Keratinocyte (primary cell): Measurements from ENCODE around the gene JAKMIP2. TPM values are rescaled to one million over a fixed set of nuclear protein-coding genes. Genes with fewer than 3 reads are reported as not detected.

Experiments
- DNase-seq: peaks from one replicate; pipeline ENCODE4 v3.0.0-alpha.2; 2011; ENCODE audit warnings: low read depth, missing footprints, low spot score
- FAIRE-seq: peaks from 2 replicates; lab custom pipeline; 2011; peaks lifted over from hg19 to GRCh38; lab: Jason Lieb, UNC
- H2AFZ ChIP-seq: 2 replicates; pipeline ENCODE4 v1.6.0; 2012; ENCODE audit warnings: low read length, control low read depth, inconsistent platforms; ENCODE audit not compliant: control insufficient read depth
- H3K27ac ChIP-seq: 2 replicates; pipeline ENCODE4 v1.5.1; 2011; ENCODE audit warnings: low read length; ENCODE audit not compliant: control insufficient read depth, insufficient read depth
- H3K27me3 ChIP-seq: 3 replicates; pipeline ENCODE4 v1.6.0; 2011; ENCODE audit warnings: low read length; ENCODE audit not compliant: control insufficient read depth, insufficient read depth; ENCODE audit errors: extremely low read depth
- H3K36me3 ChIP-seq, 2 experiments: 2 replicates in 1 of 2; 3 replicates in 1 of 2; pipeline ENCODE4 v1.5.1; 2011; ENCODE audit warnings: low read length in 2 of 2, mild to moderate bottlenecking in 1 of 2; ENCODE audit not compliant: control insufficient read depth in 2 of 2, insufficient read depth in 2 of 2; ENCODE audit errors: extremely low read depth in 1 of 2
- H3K4me1 ChIP-seq: 3 replicates; pipeline ENCODE4 v1.5.1; 2011; ENCODE audit warnings: low read length; ENCODE audit not compliant: control insufficient read depth, insufficient read depth; ENCODE audit errors: extremely low read depth
- H3K4me2 ChIP-seq: 3 replicates; pipeline ENCODE4 v1.6.0; 2011; ENCODE audit warnings: low read depth, low read length; ENCODE audit not compliant: control insufficient read depth, insufficient read depth; ENCODE audit errors: extremely low read depth
- H3K4me3 ChIP-seq, 3 experiments: fragments of 200-600 bp in 1 of 3; sonication (generic) in 1 of 3; 2 replicates in 2 of 3; 3 replicates in 1 of 3; pipeline ENCODE4 v1.5.1; 2011 to 2016; ENCODE audit warnings: low read length in 3 of 3, mild to moderate bottlenecking in 3 of 3, control low read depth in 2 of 3, inconsistent platforms in 1 of 3, low read depth in 1 of 3, mixed read lengths in 1 of 3, mixed run types in 1 of 3, moderate library complexity in 1 of 3; ENCODE audit not compliant: control insufficient read depth in 2 of 3, insufficient read depth in 2 of 3; ENCODE audit errors: extremely low read depth in 1 of 3
- H3K79me2 ChIP-seq: 2 replicates; pipeline ENCODE4 v1.6.0; 2012; ENCODE audit warnings: low read length; ENCODE audit not compliant: control insufficient read depth, insufficient read depth
- H3K9ac ChIP-seq: 3 replicates; pipeline ENCODE4 v1.6.0; 2011; ENCODE audit warnings: low read length; ENCODE audit not compliant: control insufficient read depth, insufficient read depth; ENCODE audit errors: extremely low read depth
- H3K9me1 ChIP-seq: 3 replicates; pipeline ENCODE4 v1.6.0; 2011; ENCODE audit warnings: low read length; ENCODE audit not compliant: control insufficient read depth, insufficient read depth; ENCODE audit errors: extremely low read depth
- H3K9me3 ChIP-seq: 2 replicates; pipeline ENCODE4 v1.5.1; 2012; ENCODE audit warnings: low read depth, low read length; ENCODE audit not compliant: control insufficient read depth
- H4K20me1 ChIP-seq: 3 replicates; pipeline ENCODE4 v1.6.0; 2011; ENCODE audit warnings: low read length; ENCODE audit not compliant: control insufficient read depth, insufficient read depth; ENCODE audit errors: extremely low read depth
- CTCF ChIP-seq, 3 experiments: IDR thresholded peaks in 1 of 3; conservative IDR thresholded peaks in 1 of 3; optimal IDR thresholded peaks in 1 of 3; 2 replicates in 2 of 3; 3 replicates in 1 of 3; pipeline versions ENCODE3 to v1.5.1; 2011; ENCODE audit warnings: low read length in 3 of 3, mild to moderate bottlenecking in 3 of 3, moderate library complexity in 2 of 3, control low read depth in 1 of 3, inconsistent platforms in 1 of 3; ENCODE audit not compliant: insufficient read depth in 2 of 3; ENCODE audit errors: extremely low read depth in 1 of 3
- EZH2 ChIP-seq: IDR thresholded peaks from one replicate; pipeline ENCODE4 v1.6.1; 2012; ENCODE audit warnings: inconsistent platforms, mild to moderate bottlenecking, low read length, moderate library complexity
- dilution Hi-C: fragments of 300-500 bp; cut with MboI; formaldehyde crosslinking; loops from one replicate; pipeline ENCODE4 v1.7.0; 2020; ENCODE audit warnings: low sequenced_read_pairs; ENCODE audit not compliant: extremely low pct_ligation_motif_present
- polyA plus RNA-seq, 5 experiments: library from polyadenylated mRNA; depleted of rRNA in 3 of 5; stranded (reverse) in 3 of 5; stranded (forward) in 1 of 5; unstranded in 1 of 5; fragments of >200 nt; gene quantifications; 1 replicate in 1 of 5; 2 replicates in 3 of 5; 3 replicates in 1 of 5; pipeline versions ENCODE4 v1.2.1 to v1.2.3, GENCODE V29; 2011 to 2012; ENCODE audit warnings: missing spikeins in 2 of 5, low read depth in 1 of 5, low replicate concordance in 1 of 5

The JAKMIP2 gene
- polyA plus RNA-seq, 1 donor (not counting 4 experiments of a cell fraction or from before 2014, with no cell fraction given), result not detected

GRCh38 chr5:147690595-147690994 is 91.9 kb downstream of the JAKMIP2 start:
- Histone ChIP-seq H3K27me3 (no peaks in the 10 kb centered on the region), H3K9ac (no peak overlapping the region), H3K4me2 (no peak overlapping the region), H3K79me2 (no peaks in the 10 kb centered on the region), H3K9me3 (no peaks in the 10 kb centered on the region), H4K20me1 (no peaks in the 10 kb centered on the region), H3K4me1 (no peaks in the 10 kb centered on the region), H3K9me1 (no peaks in the 10 kb centered on the region), H3K36me3 (no peaks in the 10 kb centered on the region), H3K27ac (no peak overlapping the region), H3K4me3 (no peak overlapping the region), H2AFZ (no peak overlapping the region)
- no peak for FAIRE-seq
- TF ChIP-seq EZH2, result no peak
- TF ChIP-seq CTCF (optimal IDR thresholded peaks at IDR 0.05 in 1 of 3, IDR thresholded peaks at IDR 0.05 in 1 of 3, conservative IDR thresholded peaks at IDR 0.05 in 1 of 3; ENCODE audit: extremely low read depth in 1 of 3, insufficient read depth in 2 of 3, low read length in 3 of 3), result peak; percentile 15 to 57 (median 57)
- dilution Hi-C loops, result no loop called here
- DNase-seq, result no peak

- Histone ChIP-seq H4K20me1 (no peaks in the 10 kb centered on the region), H3K9ac (no peak overlapping the region), H3K27me3 (no peaks in the 10 kb centered on the region), H3K36me3 (no peaks in the 10 kb centered on the region), H3K27ac (no peak overlapping the region), H3K9me1 (no peaks in the 10 kb centered on the region), H3K4me1 (no peaks in the 10 kb centered on the region), H3K4me3 (no peak overlapping the region), H3K9me3 (no peaks in the 10 kb centered on the region), H3K4me2 (no peak overlapping the region), H2AFZ (no peak overlapping the region), H3K79me2 (no peaks in the 10 kb centered on the region)
- DNase-seq (no peak), FAIRE-seq (no peak)
- dilution Hi-C loops, result no loop called here
- TF ChIP-seq EZH2 (no peak), CTCF (optimal IDR thresholded peaks at IDR 0.05 in 1 of 3, IDR thresholded peaks at IDR 0.05 in 1 of 3, conservative IDR thresholded peaks at IDR 0.05 in 1 of 3; ENCODE audit: extremely low read depth in 1 of 3, insufficient read depth in 2 of 3, low read length in 3 of 3) (no peak)
Observed at GRCh38 chr5:147689426-147689825, 93.1 kb downstream of the JAKMIP2 start.
